Measurements from ENCODE around the gene MYO3B.
A peak's percentile ranks its signal among the peaks of the same experiment; 100 is the strongest.

The MYO3B gene, protein sequence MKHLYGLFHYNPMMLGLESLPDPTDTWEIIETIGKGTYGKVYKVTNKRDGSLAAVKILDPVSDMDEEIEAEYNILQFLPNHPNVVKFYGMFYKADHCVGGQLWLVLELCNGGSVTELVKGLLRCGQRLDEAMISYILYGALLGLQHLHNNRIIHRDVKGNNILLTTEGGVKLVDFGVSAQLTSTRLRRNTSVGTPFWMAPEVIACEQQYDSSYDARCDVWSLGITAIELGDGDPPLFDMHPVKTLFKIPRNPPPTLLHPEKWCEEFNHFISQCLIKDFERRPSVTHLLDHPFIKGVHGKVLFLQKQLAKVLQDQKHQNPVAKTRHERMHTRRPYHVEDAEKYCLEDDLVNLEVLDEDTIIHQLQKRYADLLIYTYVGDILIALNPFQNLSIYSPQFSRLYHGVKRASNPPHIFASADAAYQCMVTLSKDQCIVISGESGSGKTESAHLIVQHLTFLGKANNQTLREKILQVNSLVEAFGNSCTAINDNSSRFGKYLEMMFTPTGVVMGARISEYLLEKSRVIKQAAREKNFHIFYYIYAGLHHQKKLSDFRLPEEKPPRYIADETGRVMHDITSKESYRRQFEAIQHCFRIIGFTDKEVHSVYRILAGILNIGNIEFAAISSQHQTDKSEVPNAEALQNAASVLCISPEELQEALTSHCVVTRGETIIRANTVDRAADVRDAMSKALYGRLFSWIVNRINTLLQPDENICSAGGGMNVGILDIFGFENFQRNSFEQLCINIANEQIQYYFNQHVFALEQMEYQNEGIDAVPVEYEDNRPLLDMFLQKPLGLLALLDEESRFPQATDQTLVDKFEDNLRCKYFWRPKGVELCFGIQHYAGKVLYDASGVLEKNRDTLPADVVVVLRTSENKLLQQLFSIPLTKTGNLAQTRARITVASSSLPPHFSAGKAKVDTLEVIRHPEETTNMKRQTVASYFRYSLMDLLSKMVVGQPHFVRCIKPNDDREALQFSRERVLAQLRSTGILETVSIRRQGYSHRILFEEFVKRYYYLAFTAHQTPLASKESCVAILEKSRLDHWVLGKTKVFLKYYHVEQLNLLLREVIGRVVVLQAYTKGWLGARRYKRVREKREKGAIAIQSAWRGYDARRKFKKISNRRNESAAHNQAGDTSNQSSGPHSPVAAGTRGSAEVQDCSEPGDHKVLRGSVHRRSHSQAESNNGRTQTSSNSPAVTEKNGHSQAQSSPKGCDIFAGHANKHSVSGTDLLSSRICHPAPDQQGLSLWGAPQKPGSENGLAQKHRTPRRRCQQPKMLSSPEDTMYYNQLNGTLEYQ (N-terminal part only)

DNA sequence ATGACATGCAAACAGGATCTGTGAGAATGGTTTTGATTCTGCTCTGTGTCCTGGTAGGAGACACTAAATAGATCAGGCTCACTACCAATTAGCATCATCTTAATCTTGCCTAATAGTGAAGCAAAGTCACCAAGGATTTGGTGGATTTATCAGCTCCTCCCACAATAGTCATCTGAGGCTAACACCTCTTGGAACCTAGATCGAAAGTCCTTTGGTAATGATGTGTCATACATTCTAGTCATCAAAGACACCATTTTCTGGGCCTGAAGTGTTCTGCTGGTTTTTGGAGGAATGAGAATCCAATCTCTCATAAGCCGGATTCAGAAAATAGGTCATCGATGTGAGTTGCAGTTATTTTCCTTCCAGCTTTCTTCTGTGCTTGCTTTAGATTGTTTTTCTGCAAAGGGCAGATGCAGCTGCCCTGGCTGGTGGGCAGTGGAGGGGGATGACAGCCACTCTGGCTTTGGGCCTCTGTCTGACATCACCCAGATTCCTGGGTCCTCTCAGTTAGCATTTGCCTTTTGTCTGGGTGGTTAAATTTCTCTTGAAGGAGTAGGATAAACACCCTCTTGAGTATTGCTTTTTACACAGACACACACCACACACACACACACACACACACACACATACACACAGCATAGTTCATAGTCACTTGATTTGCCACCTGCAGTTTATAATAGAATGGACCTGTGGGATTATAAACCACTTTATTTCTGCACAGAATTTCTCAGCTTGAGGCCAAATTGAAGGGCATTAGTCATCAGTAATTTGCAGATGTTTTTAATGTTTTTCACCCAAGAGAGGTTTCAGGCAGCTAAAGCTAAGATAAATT lies at the start of gene MYO3B:
Gene MYO3B (plus strand): TSS at position 198 of the 832 bp plus-strand sequence. CDS start 141 bp downstream, at position 339.
- no peak within 1 kb of the TSS for H2AFZ ChIP-seq (ENCODE audit: low read depth, low read length)
- H3K9ac ChIP-seq (ENCODE audit: low read depth, low read length), result no peak within 1 kb of the TSS
- no peaks in the 10 kb centered on the region for H3K4me1 ChIP-seq (ENCODE audit: insufficient read depth, low read length)
- H3K27me3 ChIP-seq (ENCODE audit: insufficient read depth, low read length, poor library complexity), result no peaks in the 10 kb centered on the region
- no peak for TF ChIP-seq CTCF (IDR thresholded peaks at IDR 0.05; ENCODE audit: borderline replicate concordance, extremely low read depth, low read length, poor library complexity, severe bottlenecking)
- no peak for TF ChIP-seq EZH2 (IDR thresholded peaks at IDR 0.05; ENCODE audit: borderline replicate concordance, low read depth, low read length, severe bottlenecking)
- H3K27ac ChIP-seq (ENCODE audit: low read length), result no peak within 1 kb of the TSS
- H3K79me2 ChIP-seq (ENCODE audit: insufficient read depth, low read length), result no peaks in the 10 kb centered on the region
- no peak within 1 kb of the TSS for H3K4me2 ChIP-seq (ENCODE audit: insufficient read depth, low read length)
- no peak for DNase-seq
- ATAC-seq (ENCODE audit: insufficient read depth, low read depth), result no peak
- H4K20me1 ChIP-seq (ENCODE audit: insufficient read depth, low read length), result no peaks in the 10 kb centered on the region
- no peak within 1 kb of the TSS for H3K4me3 ChIP-seq (ENCODE audit: low read depth in 1 of 2, low read length in 2 of 2)
- no peaks in the 10 kb centered on the region for H3K9me3 ChIP-seq (ENCODE audit: insufficient read depth, low read length, severe bottlenecking)
- H3K36me3 ChIP-seq (ENCODE audit: insufficient read depth, low read length), result no peaks in the 10 kb centered on the region

- no peak overlapping the region for H2AFZ ChIP-seq (ENCODE audit: low read depth, low read length)
- no peak overlapping the region for H3K9ac ChIP-seq (ENCODE audit: low read depth, low read length)
- no peak overlapping the region for H3K4me2 ChIP-seq (ENCODE audit: insufficient read depth, low read length)
- peaks cover 9% of the 10 kb centered on the region for H3K27me3 ChIP-seq (ENCODE audit: insufficient read depth, low read length, poor library complexity)
- H3K4me3 ChIP-seq (ENCODE audit: low read depth in 1 of 2, low read length in 2 of 2), result no peak overlapping the region
- no peaks in the 10 kb centered on the region for H4K20me1 ChIP-seq (ENCODE audit: insufficient read depth, low read length)
- peaks cover 3% of the 10 kb centered on the region for H3K4me1 ChIP-seq (ENCODE audit: insufficient read depth, low read length)
- peak; percentile 90 for ATAC-seq (ENCODE audit: insufficient read depth, low read depth)
- no peaks in the 10 kb centered on the region for H3K9me3 ChIP-seq (ENCODE audit: insufficient read depth, low read length, severe bottlenecking)
- TF ChIP-seq EZH2 (IDR thresholded peaks at IDR 0.05; ENCODE audit: borderline replicate concordance, low read depth, low read length, severe bottlenecking) (no peak), CTCF (IDR thresholded peaks at IDR 0.05; ENCODE audit: borderline replicate concordance, extremely low read depth, low read length, poor library complexity, severe bottlenecking) (no peak)
- no peak overlapping the region for H3K27ac ChIP-seq (ENCODE audit: low read length)
- peak; percentile 22 for DNase-seq
- no peaks in the 10 kb centered on the region for H3K36me3 ChIP-seq (ENCODE audit: insufficient read depth, low read length)
- H3K79me2 ChIP-seq (ENCODE audit: insufficient read depth, low read length), result no peaks in the 10 kb centered on the region
Observed at GRCh38 chr2:170139276-170139967, 38.5 kb upstream of the MYO3B start.

- H3K4me2 ChIP-seq (ENCODE audit: insufficient read depth, low read length), result no peak overlapping the region
- no peak overlapping the region for H3K4me3 ChIP-seq (ENCODE audit: low read depth in 1 of 2, low read length in 2 of 2)
- H3K9ac ChIP-seq (ENCODE audit: low read depth, low read length), result no peak overlapping the region
- H3K27ac ChIP-seq (ENCODE audit: low read length), result no peak overlapping the region
- DNase-seq, result no peak
- peaks cover 10% of the 10 kb centered on the region for H3K27me3 ChIP-seq (ENCODE audit: insufficient read depth, low read length, poor library complexity)
- H4K20me1 ChIP-seq (ENCODE audit: insufficient read depth, low read length), result no peaks in the 10 kb centered on the region
- peaks cover 3% of the 10 kb centered on the region for H3K4me1 ChIP-seq (ENCODE audit: insufficient read depth, low read length)
- no peaks in the 10 kb centered on the region for H3K9me3 ChIP-seq (ENCODE audit: insufficient read depth, low read length, severe bottlenecking)
- 0 out of 2 replicates have a peak overlapping the region, but pooled peaks have one; percentile 13 for H2AFZ ChIP-seq (ENCODE audit: low read depth, low read length)
- H3K36me3 ChIP-seq (ENCODE audit: insufficient read depth, low read length), result no peaks in the 10 kb centered on the region
- H3K79me2 ChIP-seq (ENCODE audit: insufficient read depth, low read length), result no peaks in the 10 kb centered on the region
- ATAC-seq (ENCODE audit: insufficient read depth, low read depth), result no peak
- TF ChIP-seq EZH2 (IDR thresholded peaks at IDR 0.05; ENCODE audit: borderline replicate concordance, low read depth, low read length, severe bottlenecking) (no peak), CTCF (IDR thresholded peaks at IDR 0.05; ENCODE audit: borderline replicate concordance, extremely low read depth, low read length, poor library complexity, severe bottlenecking) (no peak)
Observed at GRCh38 chr2:170140561-170140960, 37.4 kb upstream of the MYO3B start.

All from DND-41 (cell line).